IMR-90 (cell line): ENCODE data around the gene LCA5L. TPM values are rescaled to one million over a fixed set of nuclear protein-coding genes. Genes with fewer than 3 reads are reported as not detected.

Source experiments
- ATAC-seq: fragments of 200-7000 bp; cut with Tn5 transposase; 2 replicates; pipeline ENCODE4 v1.9.1; 2020; ENCODE audit warnings: low read depth, mild to moderate bottlenecking, moderate library complexity
- BruUV-seq: library from RNA; stranded (reverse); fragments of 400-500 nt; replicated peaks from 2 replicates; lab custom pipeline; 2021; lab: Mats Ljungman, UMichigan
- CTCF ChIA-PET: fragments of 300-600 bp; formaldehyde crosslinking; extraction: SDS; loops from one replicate; lab custom pipeline; 2021; ENCODE audit warnings: antibody characterized with exemption; lab: Yijun Ruan, JAX
- POLR2A ChIA-PET: fragments of 300-600 bp; sonication (Branson Sonifier 250); formaldehyde crosslinking; loops from one replicate; lab custom pipeline; 2022; ENCODE audit warnings: antibody characterized with exemption; ENCODE audit not compliant: unreplicated experiment; lab: Charles Lee
- DNase-seq: peaks from one replicate; pipeline ENCODE4 v3.0.0; 2013
- H2AFZ ChIP-seq: replicated peaks from 2 replicates; pipeline ENCODE3; 2013; ENCODE audit warnings: low read length, mild to moderate bottlenecking; ENCODE audit not compliant: poor library complexity
- H2AK5ac ChIP-seq: 2 replicates; pipeline ENCODE4 v1.6.1; 2013; ENCODE audit warnings: low read depth, low read length, inconsistent platforms
- H2AK9ac ChIP-seq: replicated peaks from 2 replicates; pipeline ENCODE3; 2013; ENCODE audit warnings: mild to moderate bottlenecking, low read depth, low read length, moderate library complexity; ENCODE audit not compliant: poor library complexity
- H2BK120ac ChIP-seq: 2 replicates; pipeline ENCODE4 v1.6.1; 2013; ENCODE audit warnings: low read depth, low read length, inconsistent platforms
- H2BK15ac ChIP-seq: 3 replicates; pipeline ENCODE4 v1.6.1; 2013; ENCODE audit warnings: low read depth, low read length, inconsistent platforms
- H2BK20ac ChIP-seq: 2 replicates; pipeline ENCODE4 v1.6.1; 2013; ENCODE audit warnings: low read depth, mild to moderate bottlenecking, inconsistent platforms, low read length, moderate library complexity
- H2BK5ac ChIP-seq: 2 replicates; pipeline ENCODE4 v1.6.1; 2013; ENCODE audit warnings: mild to moderate bottlenecking, low read depth, low read length, inconsistent platforms; ENCODE audit not compliant: poor library complexity, severe bottlenecking
- H3K14ac ChIP-seq: replicated peaks from 2 replicates; pipeline ENCODE4 v1.6.1; 2013; ENCODE audit warnings: low read depth, low read length, inconsistent platforms
- H3K18ac ChIP-seq: 2 replicates; pipeline ENCODE4 v1.6.1; 2013; ENCODE audit warnings: low read depth, low read length, control low read depth
- H3K23ac ChIP-seq: 2 replicates; pipeline ENCODE4 v1.6.1; 2013; ENCODE audit warnings: low read depth, low read length, inconsistent platforms
- H3K27ac ChIP-seq: 2 replicates; pipeline ENCODE4 v1.5.1; 2013; ENCODE audit warnings: mild to moderate bottlenecking, control low read depth, low read length; ENCODE audit not compliant: insufficient read depth
- H3K27me3 ChIP-seq: 2 replicates; pipeline ENCODE4 v1.6.1; 2013; ENCODE audit warnings: low read length; ENCODE audit not compliant: control insufficient read depth, insufficient read depth
- H3K36me3 ChIP-seq: 2 replicates; pipeline ENCODE4 v1.6.1; 2013; ENCODE audit warnings: low read length, mixed read lengths; ENCODE audit not compliant: control insufficient read depth, insufficient read depth
- H3K4ac ChIP-seq: 2 replicates; pipeline ENCODE4 v1.6.1; 2013; ENCODE audit warnings: low read depth, low read length, inconsistent platforms
- H3K4me1 ChIP-seq: 2 replicates; pipeline ENCODE4 v1.6.1; 2013; ENCODE audit warnings: low read length, mixed read lengths; ENCODE audit not compliant: control insufficient read depth, insufficient read depth
- H3K4me2 ChIP-seq: 2 replicates; pipeline ENCODE4 v1.6.1; 2013; ENCODE audit warnings: low read depth, mild to moderate bottlenecking, control low read depth, low read length, moderate library complexity
- H3K4me3 ChIP-seq: 2 replicates; pipeline ENCODE4 v1.5.1; 2013; ENCODE audit warnings: low read depth, mild to moderate bottlenecking, control low read depth, low read length, moderate library complexity; ENCODE audit not compliant: insufficient read depth
- H3K56ac ChIP-seq: 2 replicates; pipeline ENCODE4 v1.6.1; 2013; ENCODE audit warnings: low read length, inconsistent platforms; ENCODE audit not compliant: insufficient read depth; ENCODE audit errors: extremely low read depth
- H3K79me1 ChIP-seq, 2 experiments: 2 replicates each; pipeline ENCODE4 v1.6.1; 2013; ENCODE audit warnings: low read length in 2 of 2, inconsistent platforms in 1 of 2, low read depth in 1 of 2
- H3K9ac ChIP-seq: 2 replicates; pipeline ENCODE4 v1.6.1; 2013; ENCODE audit warnings: low read depth, low read length, control low read depth
- H3K9me1 ChIP-seq: 2 replicates; pipeline ENCODE4 v1.6.1; 2013; ENCODE audit warnings: low read length, inconsistent platforms; ENCODE audit not compliant: insufficient read depth
- H3K9me3 ChIP-seq: 2 replicates; pipeline ENCODE4 v1.6.1; 2013; ENCODE audit warnings: low read length; ENCODE audit not compliant: control insufficient read depth, insufficient read depth
- H4K20me1 ChIP-seq: 2 replicates; pipeline ENCODE4 v1.6.1; 2013; ENCODE audit warnings: low read length, inconsistent platforms; ENCODE audit not compliant: insufficient read depth
- H4K5ac ChIP-seq: 2 replicates; pipeline ENCODE4 v1.6.1; 2013; ENCODE audit warnings: mild to moderate bottlenecking, low read depth, low read length, control low read depth
- H4K8ac ChIP-seq, 2 experiments: 2 replicates each; pipeline ENCODE4 v1.6.1; 2013; ENCODE audit warnings: low read depth in 2 of 2, low read length in 2 of 2, control low read depth in 1 of 2, inconsistent platforms in 1 of 2
- H4K91ac ChIP-seq: 2 replicates; pipeline ENCODE4 v1.6.1; 2013; ENCODE audit warnings: low read depth, low read length, inconsistent platforms; ENCODE audit not compliant: insufficient read depth
- CEBPB ChIP-seq: IDR thresholded peaks from 2 replicates; pipeline ENCODE4 v1.6.1; 2012; ENCODE audit warnings: low read depth, low read length, improper control_type of control experiment
- CHD1 ChIP-seq: IDR thresholded peaks from 2 replicates; pipeline ENCODE4 v1.6.1; 2012; ENCODE audit warnings: low read depth, low read length, improper control_type of control experiment
- CTCF ChIP-seq: conservative IDR thresholded peaks from 2 replicates; pipeline ENCODE4 v1.5.1; 2012; ENCODE audit warnings: mild to moderate bottlenecking, low read depth, low read length, improper control_type of control experiment
- MAZ ChIP-seq: IDR thresholded peaks from 2 replicates; pipeline ENCODE4 v1.6.1; 2012; ENCODE audit warnings: low read depth, mild to moderate bottlenecking, low read length, improper control_type of control experiment, moderate library complexity, borderline replicate concordance
- NFE2L2 ChIP-seq: fragments of 150-350 bp; IDR thresholded peaks from 2 replicates; pipeline ENCODE4 v1.6.1; 2016; ENCODE audit warnings: low read depth, mild to moderate bottlenecking, low read length
- RAD21 ChIP-seq: IDR thresholded peaks from 2 replicates; pipeline ENCODE4 v1.6.1; 2012; ENCODE audit warnings: low read length, improper control_type of control experiment
- RFX5 ChIP-seq: IDR thresholded peaks from 2 replicates; pipeline ENCODE4 v1.8.0; 2012; ENCODE audit warnings: low read depth, mild to moderate bottlenecking, low read length, moderate library complexity
- SMC3 ChIP-seq: fragments of 150-350 bp; IDR thresholded peaks from 2 replicates; pipeline ENCODE4 v1.6.1; 2016; ENCODE audit warnings: low read depth, mild to moderate bottlenecking, antibody characterized with exemption, low read length, moderate library complexity
- USF2 ChIP-seq: fragments of 150-350 bp; IDR thresholded peaks from 2 replicates; pipeline ENCODE4 v1.6.1; 2017; ENCODE audit warnings: mild to moderate bottlenecking, antibody characterized with exemption, low read length, low read depth
- WGBS, 2 experiments: methylation state at CpG; one replicate each; pipeline versions ENCODE4 v1.1.5 to v1.1.7; 2013; ENCODE audit warnings: missing lambda C conversion rate in 2 of 2; ENCODE audit not compliant: insufficient read length in 1 of 2; ENCODE audit errors: extremely low coverage in 2 of 2; 5-methylcytosine and 5-hydroxymethylcytosine counted together
- dilution Hi-C: fragments of 300-500 bp; cut with HindIII; formaldehyde crosslinking; loops from one replicate; pipeline ENCODE4 v1.14.3; 2018; ENCODE audit warnings: low sequenced_read_pairs; ENCODE audit not compliant: unreplicated experiment
- in situ Hi-C: fragments of 300-500 bp; cut with MboI; formaldehyde crosslinking; loops from 3 replicates; pipeline ENCODE4 v1.14.3; 2019; ENCODE audit warnings: low sequenced_read_pairs, inconsistent platforms, mixed read lengths
- intact Hi-C: fragments of 100-400 bp; cut with micrococcal nuclease; formaldehyde crosslinking; loops from 2 replicates; pipeline ENCODE4 v1.10.0; 2022
- polyA plus RNA-seq, 3 experiments: library from polyadenylated mRNA; depleted of rRNA; stranded (reverse); fragments of >200 nt; gene quantifications; 2 replicates each; pipeline ENCODE4 v1.2.3, GENCODE V29; 2012; ENCODE audit warnings: low replicate concordance in 1 of 3
- total RNA-seq: library from RNA; depleted of rRNA; stranded (reverse); fragments of >200 nt; gene quantifications from 2 replicates; pipeline ENCODE4 v1.2.3, GENCODE V29; 2012

The LCA5L gene
- total and polyA plus RNA-seq, 2 of the 4 experiments (the other 2 are of a cell fraction): 0.18 to 0.26 TPM

- DNase-seq: no peak
- no peaks in the 10 kb centered on the region for H3K9me1 ChIP-seq
- no peak overlapping the region for H2AFZ ChIP-seq
- no peak overlapping the region for H2AK9ac ChIP-seq
- H4K5ac ChIP-seq: no peak overlapping the region
- no peaks in the 10 kb centered on the region for H4K20me1 ChIP-seq
- no peak for TF ChIP-seq NFE2L2
- TF ChIP-seq CHD1: no peak
- TF ChIP-seq CEBPB: no peak
- TF ChIP-seq USF2: no peak
- TF ChIP-seq CTCF: no peak
- no peak for TF ChIP-seq SMC3
- TF ChIP-seq RFX5: no peak
- no peak for TF ChIP-seq MAZ
- no peak for TF ChIP-seq RAD21
- no peaks in the 10 kb centered on the region for H3K27me3 ChIP-seq
- H3K4me2 ChIP-seq: no peak overlapping the region
- no peak overlapping the region for H3K23ac ChIP-seq
- ChIA-PET CTCF (no interaction called here), POLR2A (no interaction called here)
- no peak overlapping the region for H3K18ac ChIP-seq
- H2BK120ac ChIP-seq: no peak overlapping the region
- 44% methylated on average over 1 of the region's 1 CpG; no CpG with 5 or more reads in 1 of the 2 experiments for WGBS, 2 experiments
- no peak overlapping the region for H2BK15ac ChIP-seq
- in situ Hi-C loops (no loop called here), dilution Hi-C loops (no loop called here), intact Hi-C loops (no loop called here)
- no peak overlapping the region for H4K8ac ChIP-seq
- no peak overlapping the region for H3K4ac ChIP-seq
- no peaks in the 10 kb centered on the region for H3K36me3 ChIP-seq
- H3K9me3 ChIP-seq: no peaks in the 10 kb centered on the region
- no TSS peak for BruUV-seq
- no peak overlapping the region for H3K56ac ChIP-seq
- H4K91ac ChIP-seq: no peak overlapping the region
- H3K4me3 ChIP-seq: no peak overlapping the region
- H3K4me1 ChIP-seq: no peaks in the 10 kb centered on the region
- no peak overlapping the region for H3K14ac ChIP-seq
- no peak for ATAC-seq
- no peak overlapping the region for H3K27ac ChIP-seq
- H3K79me1 ChIP-seq: no peaks in the 10 kb centered on the region
- H2AK5ac ChIP-seq: no peak overlapping the region
- H2BK20ac ChIP-seq: no peak overlapping the region
- H3K9ac ChIP-seq: no peak overlapping the region
- no peak overlapping the region for H2BK5ac ChIP-seq
Observed at GRCh38 chr21:39489380-39489924, 43.9 kb upstream of the LCA5L start.
